GM12872 (cell line): ENCODE results near the gene KRTAP4-3.
"Not testable (repeated sequence)": the region's sequence is repeated elsewhere in the genome, so short reads cannot be mapped to it uniquely, and the experiment has no call there.

Experiments used
- TF ChIP-seq, protein P1 (sequence below): IDR thresholded peaks from 3 replicates; pipeline ENCODE4 v1.5.1; 2011; ENCODE audit warnings: low read depth, mild to moderate bottlenecking, low read length, moderate library complexity; ENCODE audit not compliant: insufficient read depth

The KRTAP4-3 gene

DNA sequence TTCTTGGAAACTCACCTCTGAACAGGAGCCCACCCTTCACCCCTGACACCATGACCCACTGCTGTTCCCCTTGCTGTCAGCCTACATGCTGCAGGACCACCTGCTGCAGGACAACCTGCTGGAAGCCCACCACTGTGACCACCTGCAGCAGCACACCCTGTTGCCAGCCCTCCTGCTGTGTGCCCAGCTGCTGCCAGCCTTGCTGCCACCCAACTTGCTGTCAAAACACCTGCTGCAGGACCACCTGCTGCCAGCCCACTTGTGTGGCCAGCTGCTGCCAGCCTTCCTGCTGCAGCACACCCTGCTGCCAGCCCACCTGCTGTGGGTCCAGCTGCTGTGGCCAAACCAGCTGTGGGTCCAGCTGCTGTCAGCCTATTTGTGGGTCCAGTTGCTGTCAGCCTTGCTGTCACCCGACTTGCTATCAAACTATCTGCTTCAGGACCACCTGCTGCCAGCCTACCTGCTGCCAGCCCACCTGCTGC, 21.9 kb upstream of the KRTAP4-3 start, which contains the start of gene KRTAP9-1:
TSS of gene KRTAP9-1 (plus strand) at position 51 of the 482 bp plus-strand sequence. CDS start at position 51, 0 bp downstream.
- TF ChIP-seq, protein P1, sequence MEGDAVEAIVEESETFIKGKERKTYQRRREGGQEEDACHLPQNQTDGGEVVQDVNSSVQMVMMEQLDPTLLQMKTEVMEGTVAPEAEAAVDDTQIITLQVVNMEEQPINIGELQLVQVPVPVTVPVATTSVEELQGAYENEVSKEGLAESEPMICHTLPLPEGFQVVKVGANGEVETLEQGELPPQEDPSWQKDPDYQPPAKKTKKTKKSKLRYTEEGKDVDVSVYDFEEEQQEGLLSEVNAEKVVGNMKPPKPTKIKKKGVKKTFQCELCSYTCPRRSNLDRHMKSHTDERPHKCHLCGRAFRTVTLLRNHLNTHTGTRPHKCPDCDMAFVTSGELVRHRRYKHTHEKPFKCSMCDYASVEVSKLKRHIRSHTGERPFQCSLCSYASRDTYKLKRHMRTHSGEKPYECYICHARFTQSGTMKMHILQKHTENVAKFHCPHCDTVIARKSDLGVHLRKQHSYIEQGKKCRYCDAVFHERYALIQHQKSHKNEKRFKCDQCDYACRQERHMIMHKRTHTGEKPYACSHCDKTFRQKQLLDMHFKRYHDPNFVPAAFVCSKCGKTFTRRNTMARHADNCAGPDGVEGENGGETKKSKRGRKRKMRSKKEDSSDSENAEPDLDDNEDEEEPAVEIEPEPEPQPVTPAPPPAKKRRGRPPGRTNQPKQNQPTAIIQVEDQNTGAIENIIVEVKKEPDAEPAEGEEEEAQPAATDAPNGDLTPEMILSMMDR, result not testable (repeated sequence)

DNA sequence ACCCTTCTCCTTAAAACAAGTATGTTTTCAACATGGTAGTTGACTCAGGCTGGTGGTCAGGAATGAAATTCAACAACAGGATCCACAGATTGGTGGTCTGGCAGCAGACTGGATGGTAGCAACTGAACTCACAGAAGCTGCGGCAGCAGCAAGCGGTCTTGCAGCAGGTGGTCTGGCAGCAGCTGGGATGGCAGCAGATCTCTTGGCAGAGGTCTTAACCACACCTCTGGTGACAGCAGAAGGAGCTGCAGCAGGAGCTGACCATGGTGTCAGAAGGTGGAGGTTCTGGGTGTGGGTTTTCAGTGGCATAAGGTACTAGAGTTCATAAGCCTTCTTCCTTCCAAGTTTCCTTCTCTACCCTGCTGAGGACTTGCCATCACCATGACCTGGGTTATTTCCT, 18.9 kb upstream of the KRTAP4-3 start:
- TF ChIP-seq, protein P1, result no peak

DNA sequence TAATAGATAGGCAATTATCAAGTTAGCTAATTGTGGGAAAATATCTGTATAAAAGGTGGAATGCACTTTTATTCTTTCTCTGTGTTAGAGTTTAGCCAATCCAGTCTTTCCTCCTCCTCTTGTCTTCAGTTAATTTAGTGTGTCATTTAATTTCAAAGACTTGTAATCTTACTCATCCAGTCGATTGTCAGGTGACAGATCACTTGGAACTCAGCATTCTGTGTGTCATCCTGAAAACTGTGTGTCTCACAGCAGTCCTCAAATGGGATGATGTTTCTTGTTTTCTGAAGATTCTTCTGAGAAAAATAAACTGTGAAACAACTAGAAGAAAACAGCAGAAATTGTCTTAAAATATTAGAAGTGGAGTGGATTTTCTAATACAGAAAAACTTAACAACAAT, 17.0 kb upstream of the KRTAP4-3 start:
- TF ChIP-seq, protein P1, result no peak

DNA sequence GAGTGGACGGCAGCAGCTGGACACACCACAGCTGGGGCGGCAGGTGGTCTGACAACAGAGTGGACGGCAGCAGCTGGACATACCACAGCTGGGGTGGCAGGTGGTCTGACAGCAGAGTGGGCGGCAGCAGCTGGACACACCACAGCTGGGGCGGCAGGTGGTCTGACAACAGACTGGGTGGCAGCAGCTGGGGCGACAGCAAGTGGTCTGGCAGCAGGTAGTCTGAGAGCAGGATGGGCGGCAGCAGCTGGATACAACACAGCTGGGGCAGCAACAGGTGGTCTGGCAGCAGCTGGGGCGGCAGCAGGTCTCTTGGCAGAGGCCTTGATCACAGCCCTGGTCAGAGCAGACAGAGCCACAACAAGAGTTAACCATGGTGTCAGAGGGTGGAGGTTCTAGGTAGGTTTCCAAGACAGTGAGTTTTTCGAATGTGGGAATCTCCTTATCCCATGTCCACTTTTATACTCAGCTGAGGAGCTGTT, 16.5 kb upstream of the KRTAP4-3 start, which contains the start of gene KRTAP4-1:
TSS of gene KRTAP4-1 (minus strand) at position 432 of the 482 bp plus-strand sequence. CDS start at position 375, 57 bp downstream.
- TF ChIP-seq, protein P1, result no peak

DNA sequence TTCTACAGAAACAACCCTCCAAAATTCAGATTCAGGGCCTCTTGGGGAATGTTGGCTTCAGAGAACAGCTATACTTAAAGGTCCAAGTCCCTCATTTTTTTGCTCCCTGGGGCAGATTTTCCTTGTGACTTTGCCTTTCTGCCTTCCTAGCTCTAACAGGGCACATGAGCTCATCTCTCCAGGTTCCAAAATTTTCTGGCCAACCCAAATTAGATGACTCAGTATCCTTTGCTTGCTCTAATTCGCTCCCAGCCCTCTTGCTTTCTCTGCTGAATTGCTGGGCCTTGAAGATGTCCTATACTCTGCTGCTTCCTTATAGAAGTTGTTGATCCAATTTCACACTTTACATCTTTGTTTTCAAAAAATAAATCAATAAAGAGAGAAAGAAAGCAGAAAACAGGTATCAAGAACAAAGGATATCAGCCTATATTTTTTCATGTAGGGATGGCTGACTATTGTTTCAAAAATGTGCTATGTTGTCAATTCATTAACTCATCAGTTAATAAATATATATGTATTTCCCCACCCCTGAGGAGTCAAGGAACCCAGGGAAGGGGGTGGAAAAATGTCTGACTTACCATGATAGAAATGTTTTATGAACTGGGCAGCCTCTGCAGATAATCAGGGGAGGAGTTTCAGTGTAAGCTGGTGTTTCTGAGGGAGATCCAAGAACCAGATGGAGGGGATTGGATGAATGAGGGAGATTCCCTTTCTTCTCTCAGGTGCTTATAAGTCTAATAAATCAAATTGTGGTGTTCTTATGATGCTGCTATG, 11.0 kb upstream of the KRTAP4-3 start:
- TF ChIP-seq, protein P1, result no peak

DNA sequence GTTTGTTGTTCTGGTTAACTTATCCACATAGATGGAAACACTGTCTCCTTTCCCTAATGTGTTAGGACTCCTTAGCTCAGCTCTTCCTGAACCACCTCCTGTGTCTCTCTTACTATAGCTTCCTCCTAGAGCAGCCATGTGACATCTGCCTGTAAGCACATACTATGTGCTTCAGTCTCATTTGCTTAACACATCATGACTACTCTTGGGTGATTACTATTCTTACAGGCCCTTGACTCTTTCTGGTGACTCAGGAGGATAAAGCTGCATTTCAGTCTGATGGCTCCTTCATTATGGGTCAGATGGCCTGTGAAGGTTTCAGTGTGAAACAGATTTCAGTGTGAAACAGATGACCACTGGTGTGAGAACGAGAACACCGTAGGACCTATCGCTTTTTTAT, 10.3 kb upstream of the KRTAP4-3 start:
- TF ChIP-seq, protein P1, result no peak

DNA sequence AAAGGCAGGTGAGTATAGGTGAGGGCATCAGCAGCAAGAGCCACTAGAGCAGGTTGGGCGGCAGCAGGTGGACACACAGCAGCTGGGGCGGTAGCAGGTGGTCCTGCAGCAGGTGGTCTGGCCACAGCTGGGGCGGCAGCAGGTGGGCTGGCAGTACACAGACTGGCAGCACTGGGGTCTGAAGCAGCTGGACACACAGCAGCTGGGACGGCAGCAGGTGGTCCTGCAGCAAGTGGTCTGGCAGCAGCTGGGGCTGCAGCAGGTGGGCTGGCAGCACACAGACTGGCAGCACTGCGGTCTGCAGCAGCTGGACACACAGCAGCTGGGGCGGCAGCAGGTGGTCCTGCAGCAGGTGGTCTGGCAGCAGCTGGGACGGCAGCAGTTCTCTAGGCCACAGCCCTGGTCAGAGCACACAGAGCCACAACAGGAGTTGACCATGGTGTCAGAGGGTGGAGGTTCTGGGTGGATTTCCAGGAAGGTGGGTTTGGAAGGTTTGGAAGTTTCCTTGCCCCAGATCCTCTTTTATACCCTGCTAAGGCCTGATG, 9.8 kb upstream of the KRTAP4-3 start, which contains the start of gene KRTAP4-2:
TSS of gene KRTAP4-2 (minus strand) at position 495 of the 545 bp plus-strand sequence. CDS start at position 438, 57 bp downstream.
- TF ChIP-seq, protein P1, result no peak
